Measurements from ENCODE around the gene SEPTIN6. TPM values are rescaled to one million over a fixed set of nuclear protein-coding genes. Genes with fewer than 3 reads are reported as not detected.

SEPTIN6 gene
- total and polyA plus RNA-seq, 4 experiments from 2014 or later, result 112 to 244 (median 176) TPM

- peak overlapping the region in 4 of 8 donors; percentile 10 to 56 (median 50) for H3K4me3 Mint-ChIP-seq
- peak overlapping the region; percentile 90 to 96 (median 93) for H3K27ac Mint-ChIP-seq
- DNase-seq, result no peak
- intact Hi-C loops (cut with micrococcal nuclease), result no loop called here
- peaks cover 43 to 57% of the 10 kb centered on the region in 2 donors for H3K36me3 Mint-ChIP-seq
- Histone ChIP-seq H3K4me1 (ENCODE audit: insufficient read depth, low read length) (peaks cover 37% of the 10 kb centered on the region), H3K27me3 (ENCODE audit: insufficient read depth, low read length) (no peaks in the 10 kb centered on the region), H3K9me3 (ENCODE audit: control insufficient read depth in 1 of 2, low read length in 2 of 2) (no peaks in the 10 kb centered on the region), H3K36me3 (ENCODE audit: insufficient read depth, low read length) (peaks cover 19% of the 10 kb centered on the region), H3K27ac (ENCODE audit: low read depth, low read length) (peak overlapping the region; percentile 55), H3K4me3 (ENCODE audit: low read length in 2 of 2) (no peak overlapping the region)
- CTCF ChIA-PET (ENCODE audit: partially characterized antibody), result interaction anchor here (1.0 kb wide), 1 partner anchor 35 kb away, joined by 4 read pairs; no protein-coding TSS in a partner anchor
- POLR2A ChIA-PET (ENCODE audit: partially characterized antibody), result interaction anchor here (2.9 to 3.6 kb wide), 2 partner anchors 35 to 45 kb away, joined by 11 to 33 read pairs; partner anchors contain the start of gene SEPTIN6
- H3K9me3 Mint-ChIP-seq, result no peaks in the 10 kb centered on the region
- peaks cover 14 to 52% (median 32%) of the 10 kb centered on the region in 4 donors for H3K4me1 Mint-ChIP-seq
- H3K27me3 Mint-ChIP-seq, result no peaks in the 10 kb centered on the region
These were observed 45.9 kb downstream of the SEPTIN6 start for GRCh38 chrX:119647089-119647488.

- CTCF ChIA-PET (ENCODE audit: partially characterized antibody), result interaction anchor here (0.7 to 1.2 kb wide), 4 partner anchors 35 to 83 kb away, joined by 3 to 4 read pairs (median 4); no protein-coding TSS in a partner anchor
- peaks cover 47 to 56% of the 10 kb centered on the region in 2 donors for H3K36me3 Mint-ChIP-seq
These were observed 46.5 kb downstream of the SEPTIN6 start for GRCh38 chrX:119646515-119646914.

GRCh38 chrX:119643696-119644095, 49.3 kb downstream of the SEPTIN6 start:
- DNase-seq, result no peak
- ChIA-PET CTCF (ENCODE audit: partially characterized antibody) (no interaction called here), POLR2A (ENCODE audit: partially characterized antibody) (no interaction called here)
- Mint-ChIP-seq H3K27me3 (no peaks in the 10 kb centered on the region), H3K9me3 (no peaks in the 10 kb centered on the region), H3K4me1 (peaks cover 8 to 48% (median 25%) of the 10 kb centered on the region in 4 donors), H3K36me3 (peaks cover 51 to 60% of the 10 kb centered on the region in 2 donors), H3K27ac (peak overlapping the region in 4 of 7 donors; percentile 11 to 60 (median 57)), H3K4me3 (no peak overlapping the region)
- Histone ChIP-seq H3K9me3 (ENCODE audit: control insufficient read depth in 1 of 2, low read length in 2 of 2) (no peaks in the 10 kb centered on the region), H3K36me3 (ENCODE audit: insufficient read depth, low read length) (peaks cover 21% of the 10 kb centered on the region), H3K27ac (ENCODE audit: low read depth, low read length) (no peak overlapping the region), H3K4me1 (ENCODE audit: insufficient read depth, low read length) (peaks cover 22% of the 10 kb centered on the region), H3K4me3 (ENCODE audit: low read length in 2 of 2) (no peak overlapping the region), H3K27me3 (ENCODE audit: insufficient read depth, low read length) (no peaks in the 10 kb centered on the region)
- intact Hi-C loops (cut with micrococcal nuclease), result no loop called here

More at GRCh38 chrX:119646515-119646914, 46.5 kb downstream of the SEPTIN6 start:
- peak in 4 of 5 donors; percentile 7 to 45 (median 20) for DNase-seq
- Histone ChIP-seq H3K4me1 (ENCODE audit: insufficient read depth, low read length) (peaks cover 37% of the 10 kb centered on the region), H3K27me3 (ENCODE audit: insufficient read depth, low read length) (no peaks in the 10 kb centered on the region), H3K9me3 (ENCODE audit: control insufficient read depth in 1 of 2, low read length in 2 of 2) (no peaks in the 10 kb centered on the region), H3K27ac (ENCODE audit: low read depth, low read length) (peak overlapping the region; percentile 55), H3K4me3 (ENCODE audit: low read length in 2 of 2) (no peak overlapping the region), H3K36me3 (ENCODE audit: insufficient read depth, low read length) (peaks cover 19% of the 10 kb centered on the region)
- H3K27ac Mint-ChIP-seq, result peak overlapping the region; percentile 81 to 96 (median 88)
- peak overlapping the region in 4 of 8 donors; percentile 0 to 67 (median 38) for H3K4me3 Mint-ChIP-seq
- H3K9me3 Mint-ChIP-seq, result no peaks in the 10 kb centered on the region
- intact Hi-C loops (cut with micrococcal nuclease), result no loop called here
- H3K4me1 Mint-ChIP-seq, result peaks cover 14 to 56% (median 33%) of the 10 kb centered on the region in 4 donors
- POLR2A ChIA-PET (ENCODE audit: partially characterized antibody), result interaction anchor here (2.9 kb wide), 1 partner anchor 36 kb away, joined by 11 read pairs; no protein-coding TSS in a partner anchor
- no peaks in the 10 kb centered on the region for H3K27me3 Mint-ChIP-seq

Small RNA genes within 50 kb of the gene (microRNA-seq; reads per million reads assigned to microRNA genes)
- 60.8 reads per million, percentile 62 among the genes with 10 or more reads in this experiment for gene MIR766 (ENCODE audit: borderline microRNAs expressed, borderline number of aligned reads, borderline replicate concordance)

Other genes starting within 250 kb of the SEPTIN6 start
- gene SLC25A5, start 224.7 kb downstream of the SEPTIN6 start, total RNA-seq, result 10 to 100 TPM; 78.4 to 89.4 TPM
- 100 to 1,000 TPM; 216 to 328 TPM for gene SLC25A5, start 224.7 kb downstream of the SEPTIN6 start, polyA plus RNA-seq
- 10 to 100 TPM; 22.1 to 22.9 TPM for gene STEEP1, start 127.8 kb downstream of the SEPTIN6 start, total RNA-seq
- gene STEEP1, start 127.8 kb downstream of the SEPTIN6 start, polyA plus RNA-seq, result 10 to 100 TPM in 1 of 2 donors, 1 to 10 TPM in 1; 6.3 to 16.5 TPM
- gene UBE2A, start 118.6 kb downstream of the SEPTIN6 start, total RNA-seq, result 10 to 100 TPM; 46.7 to 52.5 TPM
- gene UBE2A, start 118.6 kb downstream of the SEPTIN6 start, polyA plus RNA-seq, result 10 to 100 TPM; 43.9 to 51.0 TPM
- 10 to 100 TPM; 13.0 to 14.2 TPM for gene NKRF, start 86.7 kb downstream of the SEPTIN6 start, total RNA-seq
- 1 to 10 TPM; 5.6 to 7.3 TPM for gene NKRF, start 86.7 kb downstream of the SEPTIN6 start, polyA plus RNA-seq
- 1 to 10 TPM; 1.9 to 2.0 TPM for gene SOWAHD, start 65.4 kb upstream of the SEPTIN6 start, total RNA-seq
- 1 to 10 TPM in 1 of 2 donors, not detected in 1; 2.6 TPM for gene SOWAHD, start 65.4 kb upstream of the SEPTIN6 start, polyA plus RNA-seq
- gene RPL39, start 98.5 kb upstream of the SEPTIN6 start, total RNA-seq, result 1,000 to 10,000 TPM; 3,907 to 4,108 TPM
- gene RPL39, start 98.5 kb upstream of the SEPTIN6 start, polyA plus RNA-seq, result 1,000 to 10,000 TPM; 3,926 to 4,396 TPM
- gene UPF3B, start 159.8 kb upstream of the SEPTIN6 start, total RNA-seq, result 10 to 100 TPM; 11.1 to 12.1 TPM
- 1 to 10 TPM; 3.9 to 7.7 TPM for gene UPF3B, start 159.8 kb upstream of the SEPTIN6 start, polyA plus RNA-seq
- 10 to 100 TPM; 43.0 to 45.3 TPM for gene RNF113A, start 178.6 kb upstream of the SEPTIN6 start, total RNA-seq
- 10 to 100 TPM; 57.3 to 64.8 TPM for gene RNF113A, start 178.6 kb upstream of the SEPTIN6 start, polyA plus RNA-seq
- 10 to 100 TPM; 59.7 to 62.4 TPM for gene NDUFA1, start 178.7 kb upstream of the SEPTIN6 start, total RNA-seq
- 100 to 1,000 TPM; 308 to 409 TPM for gene NDUFA1, start 178.7 kb upstream of the SEPTIN6 start, polyA plus RNA-seq
- not detected for gene AKAP14, start 202.7 kb upstream of the SEPTIN6 start, total RNA-seq
- not detected for gene AKAP14, start 202.7 kb upstream of the SEPTIN6 start, polyA plus RNA-seq

All from CD4-positive, alpha-beta memory T cell (primary cell).